ENCODE data around the gene SLC22A31. TPM values are rescaled to one million over a fixed set of nuclear protein-coding genes. Genes with fewer than 3 reads are reported as not detected.

SLC22A31 gene
- total and polyA plus RNA-seq, 2 experiments from 2014 or later, result 2.1 to 13.8 TPM

DNA sequence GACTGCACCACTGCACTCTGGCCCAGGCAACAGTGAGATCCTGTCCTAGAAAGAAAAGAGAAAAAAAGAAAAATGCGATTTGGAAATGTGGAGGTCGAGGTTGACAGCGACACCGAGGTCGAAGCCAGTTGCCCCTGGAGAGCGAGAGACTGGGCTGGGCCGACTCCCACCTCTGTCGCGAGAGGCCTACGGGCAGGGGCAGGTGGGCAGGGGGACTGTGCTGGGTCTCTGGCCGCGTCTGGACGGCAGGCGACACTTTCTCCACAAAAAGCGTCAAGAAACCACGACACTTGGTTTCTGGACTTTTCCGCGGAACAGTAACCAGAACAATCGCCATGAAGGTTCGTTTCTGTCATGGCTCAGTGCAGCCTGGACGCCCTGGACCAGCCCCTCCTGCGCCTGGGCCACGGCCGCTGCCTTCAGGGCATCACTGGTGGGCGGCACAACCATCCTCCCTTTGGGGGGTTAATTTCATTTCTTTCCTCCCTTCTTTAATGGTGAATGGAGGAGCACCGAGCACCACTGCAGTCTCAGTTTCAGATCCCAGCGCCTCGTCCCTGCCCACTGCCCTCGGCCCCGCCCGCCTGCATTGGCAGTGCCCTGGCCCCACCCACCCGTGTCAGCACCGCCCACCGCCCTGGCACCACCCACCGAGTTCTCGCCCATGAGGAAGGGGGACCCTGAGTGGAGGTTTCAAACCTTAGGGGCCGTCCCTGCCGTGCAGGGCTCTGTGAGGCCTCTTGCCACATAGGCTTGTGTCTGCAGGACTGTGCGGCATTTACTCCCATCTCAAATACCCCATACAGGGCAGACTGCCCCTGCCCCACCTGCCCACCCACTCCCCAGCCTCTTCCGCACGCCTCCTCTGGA lies 47.3 kb downstream of the SLC22A31 start (continued):
- TF ChIP-seq, protein P1, sequence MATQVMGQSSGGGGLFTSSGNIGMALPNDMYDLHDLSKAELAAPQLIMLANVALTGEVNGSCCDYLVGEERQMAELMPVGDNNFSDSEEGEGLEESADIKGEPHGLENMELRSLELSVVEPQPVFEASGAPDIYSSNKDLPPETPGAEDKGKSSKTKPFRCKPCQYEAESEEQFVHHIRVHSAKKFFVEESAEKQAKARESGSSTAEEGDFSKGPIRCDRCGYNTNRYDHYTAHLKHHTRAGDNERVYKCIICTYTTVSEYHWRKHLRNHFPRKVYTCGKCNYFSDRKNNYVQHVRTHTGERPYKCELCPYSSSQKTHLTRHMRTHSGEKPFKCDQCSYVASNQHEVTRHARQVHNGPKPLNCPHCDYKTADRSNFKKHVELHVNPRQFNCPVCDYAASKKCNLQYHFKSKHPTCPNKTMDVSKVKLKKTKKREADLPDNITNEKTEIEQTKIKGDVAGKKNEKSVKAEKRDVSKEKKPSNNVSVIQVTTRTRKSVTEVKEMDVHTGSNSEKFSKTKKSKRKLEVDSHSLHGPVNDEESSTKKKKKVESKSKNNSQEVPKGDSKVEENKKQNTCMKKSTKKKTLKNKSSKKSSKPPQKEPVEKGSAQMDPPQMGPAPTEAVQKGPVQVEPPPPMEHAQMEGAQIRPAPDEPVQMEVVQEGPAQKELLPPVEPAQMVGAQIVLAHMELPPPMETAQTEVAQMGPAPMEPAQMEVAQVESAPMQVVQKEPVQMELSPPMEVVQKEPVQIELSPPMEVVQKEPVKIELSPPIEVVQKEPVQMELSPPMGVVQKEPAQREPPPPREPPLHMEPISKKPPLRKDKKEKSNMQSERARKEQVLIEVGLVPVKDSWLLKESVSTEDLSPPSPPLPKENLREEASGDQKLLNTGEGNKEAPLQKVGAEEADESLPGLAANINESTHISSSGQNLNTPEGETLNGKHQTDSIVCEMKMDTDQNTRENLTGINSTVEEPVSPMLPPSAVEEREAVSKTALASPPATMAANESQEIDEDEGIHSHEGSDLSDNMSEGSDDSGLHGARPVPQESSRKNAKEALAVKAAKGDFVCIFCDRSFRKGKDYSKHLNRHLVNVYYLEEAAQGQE (IDR thresholded peaks at IDR 0.05; ENCODE audit: unreplicated experiment), result no peak

DNA sequence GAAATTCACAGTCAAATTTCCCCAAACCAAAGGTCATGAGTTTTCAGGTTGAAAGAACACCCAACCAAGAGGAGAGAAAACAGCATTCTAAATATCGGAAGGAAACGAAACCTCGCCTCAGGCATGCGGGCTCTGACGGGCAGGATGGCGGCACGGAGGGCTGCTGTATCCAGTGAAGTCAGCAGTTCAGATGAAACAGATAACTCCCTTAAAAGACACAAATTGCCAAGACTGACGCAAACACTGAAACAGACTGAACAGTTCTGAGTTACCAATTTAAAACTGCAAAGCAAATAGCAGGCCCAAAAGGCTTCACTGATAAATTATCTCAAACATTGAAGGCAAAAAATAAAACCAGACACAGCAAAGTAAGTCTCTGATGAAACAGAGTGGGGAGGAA lies 49.4 kb downstream of the SLC22A31 start:
- peaks cover 37% of the 10 kb centered on the region for H3K9me3 Mint-ChIP-seq
- Histone ChIP-seq H3F3A (replicated peaks; ENCODE audit: low read depth) (no peaks in the 10 kb centered on the region), H3K36me3 (ENCODE audit: insufficient read depth) (peaks cover 5% of the 10 kb centered on the region; the same call in 1 of the 2 replicates), H3K4me2 (no peak overlapping the region), H2AFZ (no peak overlapping the region), H3K9me2 (ENCODE audit: insufficient read depth) (no peaks in the 10 kb centered on the region; the same call in 1 of the 2 replicates), H3K4me1 (ENCODE audit: insufficient read depth) (no peaks in the 10 kb centered on the region), H3K4me3 (no peak overlapping the region), H3K79me2 (replicated peaks; ENCODE audit: insufficient read depth) (no peaks in the 10 kb centered on the region), H3K27me3 (ENCODE audit: insufficient read depth) (no peaks in the 10 kb centered on the region), H4K20me1 (replicated peaks; ENCODE audit: insufficient read depth) (no peaks in the 10 kb centered on the region), H3K27ac (ENCODE audit: low read depth) (no peak overlapping the region)
- H3K4me3 Mint-ChIP-seq, result no peak overlapping the region
- no peak overlapping the region for H3K27ac Mint-ChIP-seq
- H3K4me1 Mint-ChIP-seq, result peaks cover 2% of the 10 kb centered on the region; the same call in 1 of the 3 replicates
- H3K36me3 Mint-ChIP-seq (ENCODE audit: low read depth), result peaks cover 63% of the 10 kb centered on the region
- no peak for ATAC-seq
- no peak for DNase-seq (ENCODE audit: low spot score)
- H3K27me3 Mint-ChIP-seq (ENCODE audit: insufficient read depth, low read depth, poor library complexity), result peaks cover 18% of the 10 kb centered on the region
- TF ChIP-seq EZH2phosphoT487 (IDR thresholded peaks at IDR 0.05; ENCODE audit: unreplicated experiment), result no peak
- no peak for TF ChIP-seq STAT1 (IDR thresholded peaks at IDR 0.05; ENCODE audit: unreplicated experiment)
- TF ChIP-seq EZH2 (IDR thresholded peaks at IDR 0.05; ENCODE audit: low read depth, unreplicated experiment), result no peak
- no peak for TF ChIP-seq JUNB (IDR thresholded peaks at IDR 0.05; ENCODE audit: unreplicated experiment)
- no peak for TF ChIP-seq CREB1 (CRISPR knock-in tag; IDR thresholded peaks at IDR 0.05; ENCODE audit: low read depth)
- no peak for TF ChIP-seq ZNF114 (CRISPR knock-in tag; IDR thresholded peaks at IDR 0.05)
- TF ChIP-seq, protein P2, sequence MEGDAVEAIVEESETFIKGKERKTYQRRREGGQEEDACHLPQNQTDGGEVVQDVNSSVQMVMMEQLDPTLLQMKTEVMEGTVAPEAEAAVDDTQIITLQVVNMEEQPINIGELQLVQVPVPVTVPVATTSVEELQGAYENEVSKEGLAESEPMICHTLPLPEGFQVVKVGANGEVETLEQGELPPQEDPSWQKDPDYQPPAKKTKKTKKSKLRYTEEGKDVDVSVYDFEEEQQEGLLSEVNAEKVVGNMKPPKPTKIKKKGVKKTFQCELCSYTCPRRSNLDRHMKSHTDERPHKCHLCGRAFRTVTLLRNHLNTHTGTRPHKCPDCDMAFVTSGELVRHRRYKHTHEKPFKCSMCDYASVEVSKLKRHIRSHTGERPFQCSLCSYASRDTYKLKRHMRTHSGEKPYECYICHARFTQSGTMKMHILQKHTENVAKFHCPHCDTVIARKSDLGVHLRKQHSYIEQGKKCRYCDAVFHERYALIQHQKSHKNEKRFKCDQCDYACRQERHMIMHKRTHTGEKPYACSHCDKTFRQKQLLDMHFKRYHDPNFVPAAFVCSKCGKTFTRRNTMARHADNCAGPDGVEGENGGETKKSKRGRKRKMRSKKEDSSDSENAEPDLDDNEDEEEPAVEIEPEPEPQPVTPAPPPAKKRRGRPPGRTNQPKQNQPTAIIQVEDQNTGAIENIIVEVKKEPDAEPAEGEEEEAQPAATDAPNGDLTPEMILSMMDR (conservative IDR thresholded peaks at IDR 0.05; ENCODE audit: low read depth in 2 of 2), result no peak
- TF ChIP-seq ZNF462 (CRISPR knock-in tag; IDR thresholded peaks at IDR 0.05), result no peak
- TF ChIP-seq NANOG (IDR thresholded peaks at IDR 0.05; ENCODE audit: borderline replicate concordance), result no peak
- TF ChIP-seq, protein P3, sequence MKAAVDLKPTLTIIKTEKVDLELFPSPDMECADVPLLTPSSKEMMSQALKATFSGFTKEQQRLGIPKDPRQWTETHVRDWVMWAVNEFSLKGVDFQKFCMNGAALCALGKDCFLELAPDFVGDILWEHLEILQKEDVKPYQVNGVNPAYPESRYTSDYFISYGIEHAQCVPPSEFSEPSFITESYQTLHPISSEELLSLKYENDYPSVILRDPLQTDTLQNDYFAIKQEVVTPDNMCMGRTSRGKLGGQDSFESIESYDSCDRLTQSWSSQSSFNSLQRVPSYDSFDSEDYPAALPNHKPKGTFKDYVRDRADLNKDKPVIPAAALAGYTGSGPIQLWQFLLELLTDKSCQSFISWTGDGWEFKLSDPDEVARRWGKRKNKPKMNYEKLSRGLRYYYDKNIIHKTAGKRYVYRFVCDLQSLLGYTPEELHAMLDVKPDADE (IDR thresholded peaks at IDR 0.05), result no peak

Measured in GM23338 (cell line).